Limb (tissue), 2 donors: ENCODE measurements around the gene KRTAP10-4.

Source experiments
- DNase-seq, 2 donors: peaks; one replicate each; pipeline ENCODE4 v3.0.0-alpha.2; 2016; ENCODE audit errors: extremely low spot score in 2 of 2

Gene KRTAP10-4

GRCh38 chr21:44615466-44615865 lies 41.9 kb downstream of the KRTAP10-4 start:
- DNase-seq: no peak

GRCh38 chr21:44615911-44616590 lies 42.5 kb downstream of the KRTAP10-4 start:
- DNase-seq: no peak

- no peak for DNase-seq
Observed at GRCh38 chr21:44616591-44616926, 43.0 kb downstream of the KRTAP10-4 start.

GRCh38 chr21:44617071-44617501 lies 43.6 kb downstream of the KRTAP10-4 start:
- DNase-seq: no peak

- no peak for DNase-seq
Observed at GRCh38 chr21:44618504-44618903, 45.0 kb downstream of the KRTAP10-4 start.

GRCh38 chr21:44618909-44619308 lies 45.4 kb downstream of the KRTAP10-4 start:
- DNase-seq: no peak

GRCh38 chr21:44619886-44620285 lies 46.4 kb downstream of the KRTAP10-4 start:
- no peak for DNase-seq

GRCh38 chr21:44623575-44623974 lies 50.0 kb downstream of the KRTAP10-4 start:
- DNase-seq: no peak
